ENCODE measurements around the gene PER2.
"Not testable (repeated sequence)": the region's sequence is repeated elsewhere in the genome, so short reads cannot be mapped to it uniquely, and the experiment has no call there.

PER2 gene

DNA sequence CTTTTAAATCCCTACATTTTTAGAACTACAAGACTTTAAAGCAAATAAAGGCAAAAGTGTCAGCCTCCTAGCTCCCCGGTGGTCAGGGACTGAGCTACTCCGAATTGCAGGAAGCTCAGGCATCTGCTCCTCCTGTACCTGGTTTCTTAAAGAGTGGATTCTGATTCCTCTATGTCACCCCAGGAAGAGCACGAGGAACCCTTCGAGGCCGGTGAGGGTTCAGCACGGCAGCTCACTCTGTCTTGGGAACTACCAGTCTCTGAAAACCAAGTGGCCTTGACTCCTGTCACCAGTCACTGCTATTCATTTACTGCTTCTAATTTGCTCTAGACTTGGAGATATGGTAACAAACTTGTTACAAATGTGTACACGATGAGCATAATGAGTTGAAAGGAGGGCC, 2.3 kb downstream of the PER2 start:
- DNase-seq = no peak

GRCh38 chr2:238285653-238286082, 2.7 kb downstream of the PER2 start:
- peak; percentile 74 for DNase-seq

DNA sequence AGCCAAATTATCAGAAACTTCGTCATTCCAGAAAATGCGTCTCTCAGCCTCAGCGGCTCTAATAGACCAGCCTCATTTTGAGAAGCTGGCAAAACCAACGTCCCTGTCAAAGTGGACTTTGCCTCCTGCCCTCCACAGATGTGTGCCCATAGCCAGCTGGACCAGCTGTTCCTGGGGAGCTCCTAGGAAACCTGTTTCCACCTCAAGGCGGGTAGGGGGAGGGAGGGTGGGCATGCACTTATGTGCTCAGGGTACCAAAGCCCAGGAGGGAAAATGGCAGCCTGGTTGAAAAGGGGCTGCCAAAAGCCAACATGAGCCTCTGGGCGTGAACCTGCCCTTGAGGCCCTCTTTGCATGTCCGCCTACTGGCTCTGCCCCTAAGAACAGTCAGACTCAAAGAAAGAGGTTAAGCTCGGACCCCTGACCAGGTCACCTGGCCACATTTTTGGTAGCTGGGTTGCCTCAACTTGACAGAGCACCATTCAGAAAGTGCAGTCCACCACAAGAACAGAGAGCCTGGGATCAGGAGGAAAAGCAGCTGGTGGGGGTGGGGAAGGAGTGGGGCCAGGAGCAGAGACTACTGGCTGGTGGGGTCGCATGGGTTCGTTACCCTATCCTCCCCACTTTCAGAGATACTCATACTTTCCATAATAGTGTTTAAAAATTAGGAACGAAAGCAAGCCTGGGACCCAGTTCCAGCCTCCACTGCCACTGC, 3.5 kb downstream of the PER2 start:
- no peak for DNase-seq

DNA sequence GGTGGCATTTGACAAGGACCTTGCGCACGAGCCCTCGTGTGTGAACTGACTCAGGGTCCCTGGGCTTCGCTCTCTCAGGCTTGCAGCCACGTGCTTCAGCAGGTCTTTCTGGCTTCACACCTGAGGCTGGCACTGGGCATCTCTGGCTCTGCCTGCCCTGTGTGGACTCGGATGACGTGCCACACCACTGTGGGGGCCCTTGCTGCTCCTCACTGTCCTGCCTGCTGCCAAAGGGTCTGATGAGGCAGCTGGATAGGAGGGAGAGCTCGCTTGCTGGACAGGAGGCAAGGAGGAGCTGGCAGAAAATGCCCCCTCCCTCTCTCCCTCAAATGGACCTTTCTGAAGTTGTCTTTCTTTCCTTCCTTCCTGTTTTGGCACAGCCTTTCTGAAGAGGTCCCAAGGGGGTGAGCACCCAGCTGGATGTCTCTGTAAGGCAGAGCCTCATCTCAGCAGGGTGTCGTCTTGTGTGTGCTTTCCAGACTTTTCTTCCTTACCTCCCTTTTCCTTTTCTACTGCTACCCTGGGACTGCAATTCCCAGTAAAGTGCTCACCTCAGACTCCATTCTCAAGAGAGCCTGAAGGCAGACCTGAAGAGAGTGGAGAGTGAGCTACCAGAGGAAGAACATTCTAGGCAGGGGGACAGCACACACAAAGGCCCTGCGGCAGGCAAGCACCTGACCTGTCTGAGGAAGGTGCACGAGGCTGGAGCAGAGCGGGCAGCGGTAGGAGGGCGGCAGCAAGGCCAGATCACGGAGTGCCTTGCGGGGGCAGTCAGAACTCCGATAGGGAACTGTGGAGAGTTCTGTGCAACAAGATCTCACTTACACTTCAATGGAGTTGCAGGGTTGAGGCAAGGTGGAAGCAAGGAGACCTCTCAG, 5.3 kb downstream of the PER2 start:
- DNase-seq = no peak

GRCh38 chr2:238281826-238282480, 6.5 kb downstream of the PER2 start:
- DNase-seq = no peak

GRCh38 chr2:238280083-238280825, 8.2 kb downstream of the PER2 start:
- DNase-seq = no peak

- DNase-seq = no peak
Observed at GRCh38 chr2:238279324-238279682, 9.1 kb downstream of the PER2 start.

GRCh38 chr2:238278626-238279323, 9.6 kb downstream of the PER2 start:
- DNase-seq = no peak

GRCh38 chr2:238277695-238278094, 10.7 kb downstream of the PER2 start:
- DNase-seq = no peak

GRCh38 chr2:238274152-238274865, 14.1 kb downstream of the PER2 start:
- DNase-seq = no peak

GRCh38 chr2:238273433-238273832, 15.0 kb downstream of the PER2 start:
- DNase-seq = not testable (repeated sequence)

DNA sequence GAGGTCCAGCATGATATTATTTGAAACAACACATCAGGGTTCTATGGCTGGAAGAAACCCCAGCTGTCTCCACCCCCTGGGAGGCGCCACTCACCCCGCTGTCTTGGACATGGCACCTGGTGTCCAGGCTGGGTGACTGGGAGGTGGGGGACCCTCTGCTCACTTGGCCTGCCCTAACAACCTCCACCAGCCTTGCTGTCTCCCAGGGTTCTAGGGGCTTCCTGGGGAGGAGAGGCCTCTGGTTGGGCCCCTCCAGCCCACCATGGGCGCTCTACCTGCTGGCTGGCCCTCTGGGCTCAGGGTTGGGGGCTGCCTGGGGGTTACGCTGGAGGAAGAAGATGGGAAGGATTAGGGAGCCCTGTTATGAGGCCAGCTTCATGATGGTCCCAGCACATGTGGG, 16.3 kb downstream of the PER2 start:
- no peak for DNase-seq

- not testable (repeated sequence) for DNase-seq
Observed at GRCh38 chr2:238271686-238272085, 16.7 kb downstream of the PER2 start.

DNA sequence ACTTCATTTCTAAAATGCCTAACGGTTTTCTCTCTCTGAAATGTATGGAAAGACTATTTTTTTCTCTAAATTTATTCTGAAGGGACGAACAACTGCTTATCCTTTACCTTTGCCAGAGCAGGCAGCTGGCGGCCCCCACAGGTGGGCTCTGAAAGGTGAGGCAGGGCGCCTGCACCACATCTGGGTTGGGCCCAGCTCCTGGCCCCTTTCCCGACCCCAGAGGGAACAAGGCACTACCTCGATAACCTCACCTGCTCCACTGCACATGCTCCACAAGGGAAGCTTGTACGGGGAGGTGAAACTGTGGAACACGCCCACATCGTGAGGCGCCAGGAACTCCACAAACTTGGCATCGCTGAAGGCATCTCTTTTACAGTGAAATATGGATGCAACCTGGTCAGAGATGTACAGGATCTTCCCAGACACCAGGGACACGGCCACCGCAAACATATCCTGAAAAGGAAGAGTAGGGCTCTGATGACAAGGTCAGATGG, 17.3 kb downstream of the PER2 start:
- no peak for DNase-seq

- no peak for DNase-seq
Observed at GRCh38 chr2:238270606-238271005, 17.8 kb downstream of the PER2 start.

DNA sequence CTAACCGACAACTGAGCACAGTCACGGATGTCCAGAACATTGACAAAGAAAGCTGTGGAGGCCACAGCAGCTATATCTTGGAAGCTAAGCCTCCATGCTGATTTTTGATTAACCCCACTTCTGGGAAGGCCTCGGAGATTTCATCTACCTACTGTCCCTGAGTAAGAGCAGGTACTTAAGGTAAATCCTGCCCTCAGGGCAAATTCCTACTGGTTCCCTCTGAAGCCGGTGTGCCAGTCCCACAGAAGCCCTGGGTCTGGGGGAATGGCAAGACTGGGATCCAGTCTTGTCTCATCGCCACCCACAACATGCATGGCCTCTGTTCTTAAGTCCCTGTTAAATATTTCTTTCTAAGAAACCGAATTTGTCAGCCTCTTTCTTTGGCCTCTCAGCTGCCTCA, 18.7 kb downstream of the PER2 start:
- no peak for DNase-seq

DNA sequence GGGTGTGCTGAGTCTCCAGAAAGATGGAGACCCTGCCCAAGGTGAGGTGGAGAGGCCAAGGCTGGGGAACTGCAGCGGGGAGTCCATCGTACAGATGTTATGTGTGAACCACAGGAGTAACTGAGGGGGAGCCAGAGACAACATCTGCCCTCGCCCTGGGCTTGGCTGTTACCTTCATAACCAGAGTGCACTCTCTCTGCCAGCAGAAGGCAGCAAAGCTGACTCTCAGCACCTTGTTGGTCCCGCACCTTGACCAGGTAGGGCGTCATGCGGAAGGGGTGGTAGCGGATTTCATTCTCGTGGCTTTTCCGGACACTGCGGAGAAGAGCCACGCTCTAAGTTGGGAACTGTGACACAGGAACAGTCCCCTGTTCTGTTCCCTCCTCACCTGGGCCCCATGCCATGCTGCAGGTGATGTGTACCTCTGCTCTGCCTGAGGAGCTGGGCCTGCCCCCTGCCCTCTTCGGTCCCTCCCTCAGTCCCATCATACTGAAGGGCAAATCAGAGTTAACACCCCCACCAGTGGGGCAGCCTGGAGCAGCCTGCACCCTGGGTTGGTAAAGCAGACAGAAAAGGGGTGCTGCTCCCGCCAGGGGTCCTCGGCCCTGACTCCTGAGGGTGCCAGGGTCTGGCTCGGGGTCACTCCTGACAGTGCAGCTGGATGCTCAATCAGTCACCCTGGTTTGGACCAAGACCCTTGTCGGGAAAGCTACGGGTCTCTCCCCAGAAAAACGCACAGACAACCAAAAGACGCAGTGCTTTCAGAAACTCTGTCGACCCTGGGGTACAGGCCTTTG, 20.3 kb downstream of the PER2 start:
- DNase-seq = no peak

GRCh38 chr2:238267341-238267710, 21.1 kb downstream of the PER2 start:
- DNase-seq = no peak

- DNase-seq = no peak
Observed at GRCh38 chr2:238265605-238266004, 22.8 kb downstream of the PER2 start.

- no peak for DNase-seq
Observed at GRCh38 chr2:238264072-238264460, 24.3 kb downstream of the PER2 start.
